DMS 273 (cell line): Measurements from ENCODE around the gene RFXANK.
"Not testable (repeated sequence)": the region's sequence is repeated elsewhere in the genome, so short reads cannot be mapped to it uniquely, and the experiment has no call there.

Experiments used
- DNase-seq: peaks from one replicate; lab custom pipeline; 2025; ENCODE audit not compliant: unreplicated experiment; lab: John Stamatoyannopoulos, UW

RFXANK gene

DNA sequence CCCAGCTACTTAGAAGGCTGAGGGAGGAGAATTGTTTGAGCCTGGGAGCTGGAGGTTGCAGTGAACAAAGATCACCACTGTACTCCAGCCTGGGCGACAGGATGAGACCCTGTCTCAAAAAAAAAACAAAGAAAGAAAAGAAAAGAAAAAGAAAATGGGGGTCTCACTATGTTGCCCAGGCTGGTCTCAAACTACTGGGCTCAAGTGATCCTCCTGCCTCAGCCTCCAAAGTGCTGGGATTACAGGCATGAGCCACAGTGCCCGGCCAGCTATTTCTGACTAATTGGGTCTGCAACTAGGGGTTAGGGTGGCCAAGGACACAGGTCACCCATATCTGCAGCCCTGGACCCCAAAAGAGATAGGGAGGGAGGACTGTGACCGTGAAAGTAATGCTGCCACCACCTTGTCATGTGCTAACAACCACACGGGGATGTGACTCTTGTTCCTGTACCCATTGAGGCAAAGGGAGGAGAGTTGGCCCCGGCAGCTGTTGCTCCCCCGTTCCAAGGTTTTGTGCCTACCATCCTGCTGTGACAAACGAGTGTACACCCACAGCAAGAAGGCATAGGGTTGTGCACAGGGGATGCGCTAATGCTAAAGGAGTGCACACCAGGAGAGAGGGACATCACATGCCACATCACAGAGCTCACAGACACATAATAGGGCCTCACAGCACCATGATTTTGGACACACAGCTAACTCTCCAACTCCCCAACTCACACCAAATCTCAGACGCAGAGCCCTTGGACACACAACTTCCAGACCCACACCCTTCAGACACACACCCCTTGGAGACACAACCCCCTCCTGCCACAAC, 22.6 kb upstream of the RFXANK start:
- DNase-seq, result no peak

DNA sequence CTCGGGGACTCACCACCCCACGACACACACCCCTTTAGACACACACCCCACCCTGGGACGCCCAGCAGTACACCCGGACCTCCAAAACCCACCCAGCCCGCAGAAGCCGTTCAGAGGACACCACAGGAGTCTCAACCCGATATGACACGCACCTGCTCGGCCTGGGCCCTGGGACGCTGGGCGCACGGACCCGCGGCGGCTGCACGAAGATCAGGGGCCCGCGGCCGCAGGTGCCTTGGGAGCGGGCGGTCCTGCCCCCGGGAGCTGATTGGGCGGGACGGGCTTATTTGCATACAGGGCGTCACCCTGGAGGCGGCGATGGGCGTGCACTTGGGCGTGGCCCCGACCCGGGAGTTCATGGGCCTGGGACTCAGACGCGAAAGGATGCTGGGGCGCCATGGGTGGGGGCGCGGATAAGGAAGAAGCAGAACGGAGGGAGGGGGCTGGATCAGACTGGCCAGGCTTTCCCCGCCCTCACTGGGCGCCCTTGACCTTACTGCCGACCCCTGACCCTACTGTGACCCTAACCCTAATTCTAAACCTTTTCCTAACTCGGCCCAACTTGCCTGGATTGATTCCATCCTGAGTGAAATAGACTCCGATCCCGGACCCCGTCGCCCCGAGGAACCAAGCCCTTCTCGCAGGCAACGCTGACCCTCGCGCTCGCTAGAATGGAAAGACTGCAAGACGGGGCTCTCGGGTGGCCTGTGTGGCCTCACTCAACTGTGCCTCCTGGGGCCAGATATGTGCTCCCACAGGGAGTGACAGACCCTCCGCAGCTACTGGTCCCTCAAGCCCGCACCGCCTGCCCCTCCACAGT, 21.8 kb upstream of the RFXANK start, which contains the start of gene MEF2B:
Gene MEF2B (minus strand): TSS at position 211 of the 820 bp plus-strand sequence. CDS start 19,528 bp downstream, outside the sequence.
- DNase-seq, result peak; percentile 94

DNA sequence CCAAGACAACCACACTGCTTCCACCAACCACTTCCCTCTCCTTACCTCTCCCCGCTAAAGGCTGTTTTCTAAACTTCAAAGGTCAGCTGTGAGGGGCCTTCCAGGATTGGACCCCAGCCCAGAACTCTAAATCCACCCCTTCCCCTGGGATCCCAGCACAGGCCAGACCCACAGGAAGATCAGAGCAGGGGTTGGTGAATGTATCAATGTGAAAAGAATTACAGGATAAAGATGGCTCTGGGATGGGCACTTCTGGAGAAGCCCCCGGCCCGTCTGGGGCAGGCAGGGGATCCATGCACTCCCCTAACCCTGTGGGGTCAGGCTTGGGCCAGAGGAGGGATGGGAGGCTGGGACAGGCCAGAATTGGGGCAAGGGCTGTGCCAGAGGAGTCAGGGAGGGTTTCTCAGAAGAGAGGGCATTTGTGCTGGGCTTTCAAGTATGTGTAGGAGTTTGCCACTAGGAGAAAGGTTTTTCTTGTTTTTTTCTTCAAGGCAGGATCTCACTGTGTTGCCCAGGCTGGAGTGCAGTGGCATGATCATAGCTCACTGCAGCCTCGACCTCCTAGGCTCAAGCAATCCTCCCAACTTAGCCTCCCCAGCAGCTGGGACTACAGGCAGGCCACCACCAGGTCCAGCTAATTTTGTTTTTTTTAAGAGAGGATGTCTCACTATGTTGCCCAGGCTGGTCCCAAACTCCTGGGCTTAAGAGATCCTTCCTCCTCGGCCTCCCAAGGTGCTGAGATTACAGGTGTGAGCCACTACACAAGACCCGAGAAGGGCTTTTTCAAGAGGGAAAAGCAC, 21.0 kb upstream of the RFXANK start:
- DNase-seq, result peak; percentile 59

DNA sequence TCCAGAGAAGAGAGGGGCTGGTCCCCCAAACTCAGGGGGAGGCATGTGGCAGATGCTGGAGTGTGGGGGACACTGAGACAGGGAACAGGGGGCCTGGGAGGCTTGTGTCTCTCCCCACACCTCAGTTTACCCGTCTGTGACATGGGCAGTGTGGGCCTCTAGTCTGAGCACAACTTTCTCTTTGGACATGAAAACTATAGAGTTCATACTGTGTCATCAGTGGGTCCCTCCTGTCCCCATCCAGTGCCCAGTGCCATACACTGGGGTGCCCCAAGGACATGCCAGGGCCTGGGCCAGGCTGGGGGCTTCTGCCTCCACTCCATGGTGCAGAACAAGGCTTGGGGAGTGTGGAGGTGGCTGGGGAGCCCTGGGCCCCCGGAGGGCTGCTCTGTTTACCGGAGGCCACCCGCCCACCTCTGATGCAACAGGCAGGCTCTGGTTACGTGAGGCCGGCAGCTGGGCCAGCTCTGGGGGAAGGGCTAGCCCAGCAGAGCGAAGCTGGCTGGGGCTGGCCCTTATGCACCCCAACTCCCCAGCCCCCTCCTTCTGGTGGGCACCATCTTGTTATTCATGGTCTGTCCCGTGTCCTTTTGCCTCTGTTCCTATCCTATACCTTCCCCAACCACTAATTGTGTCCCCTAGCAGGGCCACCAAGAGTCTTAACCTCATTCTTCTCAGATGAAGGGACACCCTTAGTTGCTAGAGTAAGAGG, 20.1 kb upstream of the RFXANK start:
- DNase-seq, result peak; percentile 73

DNA sequence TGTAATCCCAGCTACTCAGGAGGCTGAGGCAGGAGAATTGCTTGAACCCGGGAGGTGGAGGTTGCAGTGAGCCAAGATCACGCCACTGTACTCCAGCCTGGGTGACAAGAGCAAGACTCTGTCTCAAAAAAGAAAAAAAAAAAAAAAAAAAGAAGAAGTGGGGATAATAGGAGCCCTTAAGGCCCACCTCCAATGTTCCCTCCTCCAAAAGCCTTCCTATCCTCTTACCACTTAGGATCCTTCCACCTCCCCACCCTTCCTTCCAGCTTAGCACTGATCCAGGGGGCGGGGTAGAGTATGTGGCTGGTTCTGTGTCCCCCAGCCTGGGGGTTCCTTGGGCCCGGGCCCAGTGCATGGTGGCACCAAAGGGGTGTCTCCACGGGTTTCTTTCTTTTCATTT, 18.8 kb upstream of the RFXANK start:
- DNase-seq, result not testable (repeated sequence)

DNA sequence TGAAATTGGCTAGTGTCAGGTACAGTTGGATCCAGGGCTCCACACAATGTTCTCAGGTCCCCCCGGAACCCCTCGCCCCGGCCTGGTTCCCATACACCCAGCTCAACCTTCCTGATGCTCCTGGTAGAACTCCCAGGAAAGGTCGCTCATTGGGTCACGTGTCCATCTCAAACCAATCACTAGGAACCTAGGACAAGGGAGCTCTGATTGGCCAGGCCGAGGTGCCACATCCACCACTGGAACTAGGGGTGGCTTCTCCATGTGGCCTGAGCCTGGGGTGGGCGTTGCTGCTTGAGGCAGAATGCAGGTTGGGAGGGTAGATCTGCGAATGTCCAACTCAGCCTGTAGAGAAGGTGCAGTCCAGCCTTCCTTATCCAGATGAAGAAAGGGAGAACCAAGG, 15.1 kb upstream of the RFXANK start:
- DNase-seq, result no peak

DNA sequence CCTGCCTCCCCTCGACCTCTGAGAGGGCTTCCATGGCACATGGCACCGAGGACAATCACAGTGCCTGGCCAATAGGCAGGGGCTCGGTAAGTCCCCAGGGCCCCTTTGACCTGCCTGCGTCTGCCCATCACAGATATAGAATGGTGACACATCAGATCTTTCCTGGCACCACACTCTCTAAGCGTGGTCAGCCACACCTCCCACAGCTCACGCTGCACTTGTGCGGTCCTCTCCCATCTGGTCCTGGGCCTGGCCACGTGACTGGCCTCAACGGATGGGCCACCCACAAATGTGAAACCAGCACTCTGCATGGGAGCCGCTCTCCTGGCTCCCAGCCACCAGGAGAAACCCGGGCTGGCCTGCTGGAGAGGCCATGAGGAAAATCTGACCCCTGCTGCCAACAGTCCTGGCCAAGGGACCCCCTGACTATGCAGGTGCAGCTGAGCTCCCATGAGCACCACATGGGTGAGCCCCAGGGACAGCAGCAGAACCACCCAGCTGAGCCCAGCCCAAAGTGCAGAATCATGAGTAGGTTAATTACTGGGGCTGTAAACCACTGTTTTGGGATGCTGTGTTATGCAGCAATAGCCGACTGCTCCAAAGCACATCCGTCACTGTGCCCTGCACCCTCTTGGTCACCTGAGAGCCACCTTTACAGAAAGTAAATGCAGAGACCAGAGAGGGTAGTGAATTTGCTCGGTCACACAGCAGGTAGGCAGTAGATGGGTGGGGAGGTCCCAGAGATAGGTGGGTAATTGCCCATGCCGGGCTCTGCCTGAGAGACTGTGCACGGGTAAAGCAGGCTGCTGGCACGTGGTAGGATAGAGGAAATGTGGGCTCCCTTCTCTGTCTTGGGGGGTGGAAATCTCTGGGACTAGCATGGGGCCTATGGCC, 12.3 kb upstream of the RFXANK start:
- DNase-seq, result no peak

DNA sequence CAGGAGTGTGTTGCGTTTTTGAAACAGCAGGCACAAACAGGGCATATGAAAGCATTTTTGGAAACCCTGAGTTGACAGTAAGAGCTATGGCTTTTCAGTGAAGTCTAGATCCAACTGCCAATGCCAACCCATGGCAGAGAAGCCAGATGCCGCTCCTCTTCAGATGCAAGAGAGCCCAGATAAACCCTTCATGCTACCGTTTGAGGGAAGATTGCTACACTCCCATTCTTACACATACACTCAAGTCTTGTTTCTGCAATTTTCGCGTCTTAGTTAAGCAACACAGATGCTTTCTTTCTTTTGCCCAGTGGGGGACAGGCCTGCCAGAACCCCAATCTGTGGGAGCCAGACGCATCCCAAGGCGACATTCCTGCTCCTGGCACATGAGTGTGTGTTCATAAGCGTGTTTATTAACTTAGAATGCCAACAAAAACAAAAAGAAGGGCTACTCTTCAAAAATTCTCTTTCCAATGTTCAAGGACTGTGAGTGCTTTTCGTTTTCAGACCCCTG, 10.5 kb upstream of the RFXANK start:
- DNase-seq, result no peak

DNA sequence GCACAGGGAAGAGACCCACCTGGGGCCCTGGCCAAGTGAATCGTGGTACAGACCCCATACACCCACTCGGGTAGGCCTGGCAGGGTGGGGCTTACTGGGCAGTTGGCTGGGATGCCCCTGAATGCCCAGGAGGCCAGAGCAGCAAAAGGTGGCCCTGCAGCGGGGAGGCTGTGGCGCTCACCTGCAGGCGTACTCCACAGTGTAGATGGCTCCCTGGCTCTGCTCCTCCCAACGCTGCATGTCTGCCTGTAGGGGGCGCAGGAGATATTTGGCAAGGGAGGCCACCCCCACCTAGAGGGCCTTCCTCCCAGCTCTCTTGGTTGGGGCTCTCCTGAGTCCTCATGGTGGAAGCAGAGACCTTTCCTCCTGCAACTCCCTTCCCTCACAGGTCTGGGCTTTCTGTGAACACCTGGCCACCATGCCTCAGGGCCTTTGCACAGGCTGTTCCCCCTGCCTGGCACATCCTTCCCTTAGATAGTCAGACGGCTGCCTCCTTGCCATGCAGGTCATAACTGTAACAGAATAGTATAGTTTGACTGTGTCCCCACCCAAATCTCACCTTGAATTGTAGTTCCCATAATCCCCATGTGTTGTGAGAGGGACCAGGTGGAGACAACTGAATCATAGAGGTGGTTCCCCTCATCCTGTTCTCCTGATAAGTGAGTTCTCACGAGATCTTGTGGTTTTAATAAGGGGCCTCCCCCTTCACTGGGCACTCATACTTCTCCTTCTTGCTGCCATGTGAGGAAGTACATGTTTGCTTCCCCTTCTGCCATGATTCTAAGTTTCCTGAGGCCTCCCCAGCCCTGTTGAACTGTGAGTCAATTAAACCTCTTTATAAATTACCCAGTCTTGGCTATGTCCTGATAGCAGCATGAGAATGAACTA, 6.0 kb upstream of the RFXANK start:
- DNase-seq, result peak; percentile 83

DNA sequence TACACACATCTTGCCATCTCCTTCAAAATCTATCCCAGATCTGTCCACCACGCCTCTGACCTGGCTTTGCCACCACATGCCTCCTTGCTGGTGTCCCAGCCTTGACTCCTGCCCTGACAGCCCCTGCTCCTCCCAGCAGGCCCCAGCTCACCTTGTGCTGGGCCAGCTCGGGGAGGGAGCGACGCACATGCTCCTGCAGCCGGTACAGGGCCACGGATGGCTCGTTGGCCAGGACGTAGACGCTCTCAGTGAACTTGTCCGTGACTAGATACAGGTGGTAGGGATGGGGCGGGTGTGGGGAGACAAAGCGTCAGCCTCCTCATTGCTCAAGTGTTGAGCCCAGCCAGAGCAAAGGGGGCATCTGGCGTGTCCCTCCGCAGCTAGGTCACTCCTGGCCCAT, 5.3 kb upstream of the RFXANK start:
- DNase-seq, result no peak

DNA sequence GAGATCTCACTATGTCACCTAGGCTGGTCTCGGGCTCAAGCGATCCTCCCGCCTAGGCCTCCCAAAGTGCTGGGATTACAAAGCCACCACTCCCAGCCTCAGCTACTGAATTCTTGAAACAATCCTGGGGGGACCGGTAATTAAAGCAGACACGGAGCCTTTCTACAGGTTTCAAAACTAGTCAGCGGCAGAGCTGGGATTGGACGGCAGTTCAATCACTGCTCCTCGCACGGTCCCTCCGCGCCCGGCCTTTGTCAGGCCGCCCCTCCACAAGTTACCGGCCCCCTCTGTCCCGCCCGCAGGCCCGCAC, 335 bp upstream of the RFXANK start:
- DNase-seq, result no peak

DNA sequence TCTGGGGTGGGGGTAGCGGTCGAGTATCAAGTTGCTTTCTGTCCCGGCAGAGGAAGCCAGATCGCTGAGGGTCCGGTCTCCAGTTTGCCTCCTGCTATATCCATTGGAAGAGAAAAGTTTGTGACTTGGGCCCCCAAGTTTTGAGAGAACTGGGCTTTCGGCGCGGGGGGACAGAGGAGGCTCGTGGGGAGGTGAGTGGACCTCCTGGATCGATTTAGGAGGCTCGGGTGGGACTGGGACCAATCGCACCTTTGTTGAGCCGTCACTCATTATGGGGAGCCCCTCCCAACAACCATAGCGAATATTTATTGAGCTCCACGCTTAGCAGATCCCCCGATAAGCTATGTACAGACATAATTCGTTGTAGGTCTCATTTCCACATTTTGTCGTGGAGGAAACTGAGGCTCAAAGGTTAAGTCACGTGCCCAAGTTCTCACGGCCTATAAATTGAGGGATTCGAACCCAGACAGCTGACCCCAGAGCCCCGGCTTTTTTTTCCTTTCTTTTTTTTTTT, 909 bp downstream of the RFXANK start:
- DNase-seq, result no peak

DNA sequence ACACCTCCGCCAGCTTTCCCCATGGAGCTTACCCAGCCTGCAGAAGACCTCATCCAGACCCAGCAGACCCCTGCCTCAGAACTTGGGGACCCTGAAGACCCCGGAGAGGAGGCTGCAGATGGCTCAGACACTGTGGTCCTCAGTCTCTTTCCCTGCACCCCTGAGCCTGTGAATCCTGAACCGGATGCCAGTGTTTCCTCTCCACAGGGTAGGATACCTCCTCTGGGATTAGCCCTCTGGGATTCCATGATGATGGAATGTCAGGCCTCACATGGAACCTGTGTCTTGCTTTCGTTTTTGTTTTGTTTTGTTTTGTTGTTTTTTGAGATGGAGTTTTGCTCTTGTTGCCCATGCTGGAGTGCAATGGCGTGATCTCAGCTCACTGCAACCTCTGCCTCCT, 1.9 kb downstream of the RFXANK start:
- DNase-seq, result no peak

DNA sequence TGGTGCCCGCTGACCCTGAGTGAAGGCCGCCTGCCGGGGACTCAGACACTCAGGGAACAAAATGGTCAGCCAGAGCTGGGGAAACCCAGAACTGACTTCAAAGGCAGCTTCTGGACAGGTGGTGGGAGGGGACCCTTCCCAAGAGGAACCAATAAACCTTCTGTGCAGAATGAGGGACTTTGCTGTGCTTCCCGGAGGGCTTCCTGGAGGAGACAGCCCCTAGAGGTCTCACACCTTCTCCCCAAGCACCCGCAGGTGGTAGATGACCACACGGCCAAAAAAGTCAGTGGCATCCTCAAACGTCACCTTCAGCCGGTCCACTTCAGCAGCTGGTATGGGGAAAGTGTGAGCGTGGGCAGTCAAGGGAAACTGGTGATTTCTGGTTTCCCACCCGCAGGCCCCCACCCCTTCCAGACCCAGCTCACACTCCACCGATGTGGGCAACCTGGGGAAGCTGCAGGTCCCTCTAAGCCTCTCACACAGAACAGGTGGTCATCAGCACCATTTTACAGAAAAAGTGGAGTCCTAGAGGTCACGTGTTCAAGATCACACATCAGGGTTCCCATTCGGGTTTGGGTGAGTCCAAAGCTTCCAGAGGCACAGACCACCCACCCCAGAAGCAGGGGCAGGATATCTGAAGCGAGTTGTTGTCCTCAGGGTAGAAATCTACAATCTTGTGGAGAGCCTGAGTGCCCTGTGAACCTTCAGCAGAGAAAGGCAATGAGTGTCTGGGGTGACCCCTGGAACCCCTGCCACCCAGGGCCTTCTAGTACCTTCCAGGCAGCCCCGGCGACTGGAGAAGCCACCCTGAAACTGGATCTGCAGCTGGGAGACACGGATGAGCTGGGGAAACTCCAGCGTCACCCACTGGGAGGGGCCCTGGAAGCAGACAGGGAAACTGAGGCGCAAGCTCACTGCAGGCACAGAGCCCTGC, 9.9 kb downstream of the RFXANK start:
- no peak for DNase-seq

DNA sequence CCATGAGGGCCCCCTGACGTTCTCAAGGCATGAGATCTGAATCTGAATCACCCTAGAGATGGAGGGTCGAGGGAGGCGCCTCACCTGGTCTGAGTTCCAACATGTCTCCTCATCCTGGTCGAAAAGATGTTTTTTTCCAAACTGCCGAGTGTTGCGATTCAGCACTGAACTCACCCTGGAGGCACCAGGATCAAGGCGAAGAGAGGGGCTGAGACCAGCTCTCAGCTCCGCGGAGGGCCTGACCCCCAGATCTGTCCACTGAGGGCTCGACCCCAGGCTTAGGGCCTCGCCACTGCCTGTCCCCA, 10.6 kb downstream of the RFXANK start:
- no peak for DNase-seq

DNA sequence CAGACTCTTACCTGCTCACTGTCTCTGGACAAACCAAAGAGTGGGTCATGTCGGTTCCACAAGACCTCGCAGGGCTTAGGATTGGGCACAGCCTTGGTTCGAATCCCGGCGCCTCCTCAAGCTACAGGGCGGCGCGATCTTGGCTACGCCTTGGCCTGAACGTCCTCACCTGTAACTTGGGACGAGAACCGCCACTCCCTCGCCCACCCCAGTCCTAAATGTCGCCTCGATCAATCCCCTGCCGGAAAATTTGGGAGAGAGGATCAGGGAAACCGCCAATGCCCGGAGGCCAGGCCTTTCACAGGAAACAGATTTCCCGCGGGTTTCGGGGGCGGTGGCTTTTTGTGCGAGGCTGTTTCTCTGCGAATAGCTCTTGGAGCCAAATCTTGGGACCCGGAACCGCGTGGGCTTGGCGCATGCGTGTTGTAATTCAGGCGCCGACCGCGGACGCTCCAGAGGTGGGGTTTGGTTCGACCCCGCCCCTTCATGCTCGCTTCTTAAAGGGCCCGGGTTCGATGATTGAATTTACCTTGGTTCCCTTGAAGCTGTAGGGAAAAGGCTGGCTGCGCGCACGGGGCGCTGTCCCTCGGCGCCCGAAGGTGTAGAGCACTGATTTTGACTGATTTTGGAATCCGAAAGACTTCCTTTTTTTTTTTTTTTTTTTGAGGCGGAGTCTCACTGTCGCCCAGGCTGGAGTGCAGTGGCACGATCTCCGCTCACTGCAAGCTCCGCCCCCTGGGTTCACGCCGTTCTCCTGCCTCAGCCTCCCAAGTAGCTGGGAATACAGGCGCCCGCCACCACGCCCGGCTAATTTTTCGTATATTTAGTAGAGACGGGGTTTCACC, 11.2 kb downstream of the RFXANK start, which contains the start of gene NR2C2AP:
Gene NR2C2AP (minus strand): TSS at position 403 of the 845 bp plus-strand sequence. CDS start 354 bp downstream, at position 49.
- peak; percentile 96 for DNase-seq
